Uterus (tissue), 4 donors: Measurements from ENCODE around the gene CPNE7. TPM values are rescaled to one million over a fixed set of nuclear protein-coding genes. Genes with fewer than 3 reads are reported as not detected.
"Not testable (repeated sequence)": the region's sequence is repeated elsewhere in the genome, so short reads cannot be mapped to it uniquely, and the experiment has no call there.

Source experiments
- DNase-seq, 2 donors: peaks; one replicate each; pipeline ENCODE4 v3.0.0-alpha.2; 2019 to 2020
- H3K27ac ChIP-seq, 2 donors: fragments of 200-600 bp; sonication (generic); 1 replicate in 1 of 2; 2 replicates in 1 of 2; pipeline ENCODE4 v1.5.1; 2016 to 2018
- H3K27me3 ChIP-seq, 2 donors: fragments of 200-600 bp; sonication (generic); one replicate each; pipeline ENCODE4 v1.5.1; 2018 to 2019; ENCODE audit warnings: control low read depth in 1 of 2
- H3K36me3 ChIP-seq, 2 donors: fragments of 200-600 bp; sonication (generic); one replicate each; pipeline ENCODE4 v1.5.1; 2019; ENCODE audit warnings: control low read depth in 1 of 2
- H3K4me1 ChIP-seq, 2 donors: fragments of 200-600 bp; sonication (generic); one replicate each; pipeline ENCODE4 v1.5.1; 2018 to 2019; ENCODE audit warnings: control low read depth in 1 of 2
- H3K4me3 ChIP-seq, 2 donors: fragments of 200-600 bp; sonication (generic); 1 replicate in 1 of 2; 2 replicates in 1 of 2; pipeline ENCODE4 v1.5.1; 2018 to 2019; ENCODE audit warnings: mild to moderate bottlenecking in 1 of 2
- H3K9me3 ChIP-seq, 2 donors: fragments of 200-600 bp; sonication (generic); one replicate each; pipeline ENCODE4 v1.5.1; 2019; ENCODE audit warnings: control low read depth in 1 of 2
- POLR2A ChIP-seq, 2 donors: fragments of 450-650 bp; IDR thresholded peaks; one replicate each; pipeline ENCODE4 v1.6.1; 2016; ENCODE audit warnings: antibody characterized with exemption in 2 of 2, mild to moderate bottlenecking in 1 of 2, moderate library complexity in 1 of 2
- intact Hi-C: fragments of 100-400 bp; cut with DNase I; formaldehyde crosslinking; loops from one replicate; pipeline ENCODE4 v1.15.1; 2023; ENCODE audit warnings: low total_unique reads
- total RNA-seq, 4 donors: library from RNA; depleted of rRNA in 3 of 4; stranded (reverse); fragments of >200 nt in 3 of 4; gene quantifications; one replicate each; pipeline versions ENCODE4 v1.1.0 to v1.2.4, GENCODE V29; 2014 to 2023
- TF ChIP-seq, protein P1 (sequence below), 4 experiments: fragments of 200-600 bp in 2 of 4; fragments of 450-650 bp in 2 of 4; sonication (generic) in 2 of 4; IDR thresholded peaks; one replicate each; pipeline ENCODE4 v1.5.1; 2016 to 2019; ENCODE audit warnings: antibody characterized with exemption in 4 of 4, mild to moderate bottlenecking in 2 of 4, moderate library complexity in 1 of 4
- donor health status: DM: yes; HTN: yes; CAD: no.

The CPNE7 gene
- total RNA-seq, 4 donors from 2014 or later = 0.14 to 0.85 TPM; not detected in 2

GRCh38 chr16:89565506-89566372 lies 9.8 kb upstream of the CPNE7 start:
- TF ChIP-seq, protein P1, sequence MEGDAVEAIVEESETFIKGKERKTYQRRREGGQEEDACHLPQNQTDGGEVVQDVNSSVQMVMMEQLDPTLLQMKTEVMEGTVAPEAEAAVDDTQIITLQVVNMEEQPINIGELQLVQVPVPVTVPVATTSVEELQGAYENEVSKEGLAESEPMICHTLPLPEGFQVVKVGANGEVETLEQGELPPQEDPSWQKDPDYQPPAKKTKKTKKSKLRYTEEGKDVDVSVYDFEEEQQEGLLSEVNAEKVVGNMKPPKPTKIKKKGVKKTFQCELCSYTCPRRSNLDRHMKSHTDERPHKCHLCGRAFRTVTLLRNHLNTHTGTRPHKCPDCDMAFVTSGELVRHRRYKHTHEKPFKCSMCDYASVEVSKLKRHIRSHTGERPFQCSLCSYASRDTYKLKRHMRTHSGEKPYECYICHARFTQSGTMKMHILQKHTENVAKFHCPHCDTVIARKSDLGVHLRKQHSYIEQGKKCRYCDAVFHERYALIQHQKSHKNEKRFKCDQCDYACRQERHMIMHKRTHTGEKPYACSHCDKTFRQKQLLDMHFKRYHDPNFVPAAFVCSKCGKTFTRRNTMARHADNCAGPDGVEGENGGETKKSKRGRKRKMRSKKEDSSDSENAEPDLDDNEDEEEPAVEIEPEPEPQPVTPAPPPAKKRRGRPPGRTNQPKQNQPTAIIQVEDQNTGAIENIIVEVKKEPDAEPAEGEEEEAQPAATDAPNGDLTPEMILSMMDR (IDR thresholded peaks at IDR 0.05) = peak in 2 of 4 experiments; percentile 13
- no peak for TF ChIP-seq POLR2A (IDR thresholded peaks at IDR 0.05)
- Histone ChIP-seq H3K27ac (no peak overlapping the region), H3K4me3 (no peak overlapping the region), H3K9me3 (no peaks in the 10 kb centered on the region), H3K27me3 (no peaks in the 10 kb centered on the region), H3K4me1 (peaks cover 0 to 13% of the 10 kb centered on the region in 2 donors), H3K36me3 (no peaks in the 10 kb centered on the region)
- no peak for DNase-seq
- intact Hi-C loops = no loop called here

- Histone ChIP-seq H3K36me3 (no peaks in the 10 kb centered on the region), H3K4me3 (no peak overlapping the region), H3K4me1 (peaks cover 0 to 13% of the 10 kb centered on the region in 2 donors), H3K9me3 (no peaks in the 10 kb centered on the region), H3K27ac (no peak overlapping the region), H3K27me3 (no peaks in the 10 kb centered on the region)
- intact Hi-C loops = no loop called here
- TF ChIP-seq, protein P1 (IDR thresholded peaks at IDR 0.05) = no peak
- no peak for TF ChIP-seq POLR2A (IDR thresholded peaks at IDR 0.05)
- DNase-seq = no peak
Measured at GRCh38 chr16:89567656-89568594, 7.6 kb upstream of the CPNE7 start.

- no peaks in the 10 kb centered on the region for H3K36me3 ChIP-seq
- intact Hi-C loops = no loop called here
- peaks cover 0 to 18% of the 10 kb centered on the region in 2 donors for H3K4me1 ChIP-seq
- H3K27ac ChIP-seq = no peak overlapping the region
- no peaks in the 10 kb centered on the region for H3K9me3 ChIP-seq
- TF ChIP-seq, protein P1 (IDR thresholded peaks at IDR 0.05) = no peak
- TF ChIP-seq POLR2A (IDR thresholded peaks at IDR 0.05) = no peak
- H3K27me3 ChIP-seq = peaks cover 4 to 5% of the 10 kb centered on the region in 2 donors
- no peak for DNase-seq
- no peak overlapping the region for H3K4me3 ChIP-seq
Measured at GRCh38 chr16:89569506-89570341, 5.8 kb upstream of the CPNE7 start.

DNA sequence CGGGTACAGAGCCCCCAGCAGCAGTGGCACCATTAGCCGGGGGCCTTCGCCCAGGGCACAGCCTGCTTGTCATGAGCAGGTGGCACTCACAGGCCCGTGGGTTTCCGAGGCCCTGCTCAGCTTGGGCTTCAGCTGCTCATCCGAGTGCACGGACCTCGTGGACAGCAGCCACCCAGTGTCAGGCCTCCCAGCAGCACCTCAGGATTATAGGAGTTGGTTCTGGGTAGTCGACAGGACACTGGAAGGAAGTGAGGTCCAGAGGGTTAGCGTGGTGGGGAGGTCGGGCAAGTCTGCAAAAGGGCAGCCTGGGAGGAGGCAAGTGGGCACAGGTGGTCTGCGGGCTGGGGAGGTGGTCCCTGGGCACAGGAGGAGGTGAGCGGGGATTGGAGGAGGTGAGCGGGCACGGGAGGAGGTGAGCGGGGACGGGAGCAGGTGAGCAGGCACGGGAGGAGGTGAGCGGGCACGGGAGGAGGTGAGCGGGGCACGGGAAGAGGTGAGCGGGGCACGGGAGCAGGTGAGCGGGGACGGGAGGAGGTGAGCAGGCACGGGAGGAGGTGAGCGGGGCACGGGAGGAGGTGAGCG lies 5.1 kb upstream of the CPNE7 start:
- intact Hi-C loops = no loop called here
- TF ChIP-seq, protein P1 (IDR thresholded peaks at IDR 0.05) = no peak
- no peak for TF ChIP-seq POLR2A (IDR thresholded peaks at IDR 0.05)
- peaks cover 0 to 20% of the 10 kb centered on the region in 2 donors for H3K4me1 ChIP-seq
- no peak overlapping the region for H3K27ac ChIP-seq
- no peaks in the 10 kb centered on the region for H3K36me3 ChIP-seq
- peaks cover 12% of the 10 kb centered on the region in 2 donors for H3K27me3 ChIP-seq
- H3K4me3 ChIP-seq = no peak overlapping the region
- no peak for DNase-seq
- H3K9me3 ChIP-seq = no peaks in the 10 kb centered on the region

DNA sequence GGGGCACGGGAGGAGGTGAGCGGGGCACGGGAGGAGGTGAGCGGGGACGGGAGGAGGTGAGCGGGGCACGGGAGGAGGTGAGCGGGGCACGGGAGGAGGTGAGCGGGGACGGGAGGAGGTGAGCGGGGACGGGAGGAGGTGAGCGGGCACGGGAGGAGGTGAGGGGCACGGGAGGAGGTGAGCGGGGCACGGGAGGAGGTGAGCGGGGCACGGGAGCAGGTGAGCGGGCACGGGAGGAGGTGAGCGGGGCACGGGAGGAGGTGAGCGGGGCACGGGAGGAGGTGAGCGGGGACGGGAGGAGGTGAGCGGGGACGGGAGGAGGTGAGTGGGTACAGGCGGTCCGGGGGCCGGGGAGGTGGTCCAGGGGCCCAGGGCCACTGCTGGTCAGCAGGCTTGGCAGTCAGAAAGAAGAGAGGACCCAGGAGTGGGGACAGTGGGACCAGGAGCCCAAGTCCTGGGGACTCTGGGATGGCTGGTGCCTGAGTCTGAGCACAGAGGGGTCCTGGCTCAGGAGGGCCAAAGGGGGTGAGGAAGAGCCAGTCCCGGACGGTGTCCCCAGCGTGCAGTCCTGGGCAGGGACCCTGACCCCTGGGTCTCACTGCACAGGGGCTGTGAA lies 4.5 kb upstream of the CPNE7 start:
- Histone ChIP-seq H3K4me1 (peaks cover 0 to 20% of the 10 kb centered on the region in 2 donors), H3K27me3 (peaks cover 12 to 15% of the 10 kb centered on the region in 2 donors)
- H3K9me3 ChIP-seq, intact Hi-C loops, DNase-seq, H3K27ac ChIP-seq, H3K4me3 ChIP-seq, H3K36me3 ChIP-seq: not testable (repeated sequence)
